ENCODE measurements around the gene UBXN10. TPM values are rescaled to one million over a fixed set of nuclear protein-coding genes. Genes with fewer than 3 reads are reported as not detected.

Gene UBXN10
- total RNA-seq, result under 0.01 TPM in 1 of 2 replicates, not detected in the other

DNA sequence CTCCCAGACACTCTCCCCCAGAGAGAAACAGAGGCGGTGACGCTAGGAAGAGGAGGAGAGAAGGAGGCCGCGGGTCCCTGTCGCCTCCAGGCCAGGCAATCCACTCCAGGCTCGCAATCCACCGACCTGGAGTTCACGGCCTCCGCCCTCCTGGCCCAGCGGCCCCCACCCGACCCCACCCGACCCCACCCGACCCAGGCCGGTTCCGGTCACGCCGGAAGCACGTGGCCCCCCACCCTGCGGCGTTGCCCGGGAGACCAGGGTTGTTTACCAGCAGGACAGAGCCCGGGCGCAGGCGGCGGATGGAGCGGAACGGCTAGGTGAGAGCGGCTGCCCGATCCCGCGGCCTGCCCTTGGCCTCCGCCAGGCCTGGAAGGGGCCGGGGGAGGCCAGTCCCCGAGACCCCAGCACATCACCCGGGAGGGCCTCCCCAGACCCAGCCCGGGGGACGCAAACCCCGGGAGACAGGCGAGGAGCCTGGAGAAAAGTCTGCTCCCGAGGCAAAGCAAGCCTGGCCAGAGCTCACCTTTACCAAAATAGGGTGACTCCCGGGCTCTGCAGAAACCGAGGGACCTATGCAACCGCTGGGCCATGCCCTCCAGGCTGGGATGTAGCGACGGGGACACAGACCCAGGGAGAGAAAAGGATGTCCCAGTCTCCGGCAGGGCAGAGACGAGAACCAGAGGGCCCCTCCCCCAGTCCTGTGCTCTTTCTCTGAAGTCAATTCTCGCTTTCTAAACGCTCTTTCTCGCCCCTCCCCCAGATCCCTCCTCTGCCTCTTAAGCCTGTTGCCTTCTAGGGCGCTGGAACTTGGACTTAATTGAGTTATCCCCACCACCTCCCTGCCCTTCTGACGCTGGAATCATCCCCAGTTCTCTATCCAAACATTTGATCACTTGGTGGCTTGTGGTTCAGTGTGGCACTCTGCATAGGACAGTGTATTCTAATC lies at the start of gene UBXN10, which contains the start of gene PLA2G2C:
Gene UBXN10 (plus strand): TSS at position 263 of the 949 bp plus-strand sequence. CDS start 4,466 bp downstream, outside the sequence.
Gene PLA2G2C (minus strand): TSS at position 685 of the 949 bp plus-strand sequence. CDS start 9,155 bp downstream, outside the sequence.

GRCh38 chr1:20138961-20139550 lies 46.8 kb upstream of the UBXN10 start, which contains the start of gene PLA2G2F:
Gene PLA2G2F, plus strand, starts transcription at chr1:20139323. Its CDS starts 105 bp downstream, at chr1:20139428.

Other genes with a start within 250 kb of the UBXN10 start
- gene PLA2G2A, start 206.5 kb upstream of the UBXN10 start, total RNA-seq, result not detected in 2 replicates
- 0.32 and 0.46 TPM in 2 replicates for gene PLA2G5, start 115.9 kb upstream of the UBXN10 start, total RNA-seq
- not detected in 2 replicates for gene PLA2G2D, start 66.6 kb upstream of the UBXN10 start, total RNA-seq
- gene PLA2G2F, start 46.8 kb upstream of the UBXN10 start, total RNA-seq, result not detected in 2 replicates
- not detected in 2 replicates for gene PLA2G2C, start 422 bp downstream of the UBXN10 start, total RNA-seq
- gene VWA5B1, start 104.8 kb downstream of the UBXN10 start, total RNA-seq, result not detected in 2 replicates